ENCODE results near the gene UTP18. TPM values are rescaled to one million over a fixed set of nuclear protein-coding genes. Genes with fewer than 3 reads are reported as not detected.
"Not testable (repeated sequence)": the region's sequence is repeated elsewhere in the genome, so short reads cannot be mapped to it uniquely, and the experiment has no call there.

UTP18 gene
- total RNA-seq, 2 donors from 2014 or later, result 10.2 to 18.6 TPM

GRCh38 chr17:51312003-51312402 is 51.7 kb downstream of the UTP18 start:
- intact Hi-C loops (cut with DNase I); ATAC-seq; DNase-seq: not testable (repeated sequence)

GRCh38 chr17:51319186-51319585 is 58.8 kb downstream of the UTP18 start:
- DNase-seq, result no peak
- no peak for ATAC-seq
- intact Hi-C loops (cut with DNase I), result no loop called here

- ATAC-seq (no peak), DNase-seq (no peak)
- intact Hi-C loops (cut with DNase I), result no loop called here
Observed at GRCh38 chr17:51322390-51323029, 62.2 kb downstream of the UTP18 start.

- ATAC-seq, result no peak
- intact Hi-C loops (cut with DNase I), result no loop called here
- no peak for DNase-seq
Observed at GRCh38 chr17:51325471-51325870, 65.1 kb downstream of the UTP18 start.

GRCh38 chr17:51330861-51331503 is 70.6 kb downstream of the UTP18 start:
- DNase-seq; ATAC-seq; intact Hi-C loops (cut with DNase I): not testable (repeated sequence)

GRCh38 chr17:51335006-51335590 is 74.8 kb downstream of the UTP18 start:
- ATAC-seq, result no peak

GRCh38 chr17:51335883-51336822 is 75.8 kb downstream of the UTP18 start:
- DNase-seq (no peak), ATAC-seq (no peak)
- intact Hi-C loops (cut with DNase I), result no loop called here

More at GRCh38 chr17:51335006-51335590, 74.8 kb downstream of the UTP18 start:
- intact Hi-C loops (cut with DNase I), result no loop called here
- DNase-seq, result no peak

- intact Hi-C loops (cut with DNase I), result no loop called here
- ATAC-seq, result no peak
Observed at GRCh38 chr17:51341457-51341856, 81.1 kb downstream of the UTP18 start.

GRCh38 chr17:51342257-51342656 is 81.9 kb downstream of the UTP18 start:
- ATAC-seq (no peak), DNase-seq (no peak)
- intact Hi-C loops (cut with DNase I), result no loop called here

More at GRCh38 chr17:51341457-51341856, 81.1 kb downstream of the UTP18 start:
- DNase-seq, result no peak

- intact Hi-C loops (cut with DNase I), result no loop called here
- no peak for ATAC-seq
Observed at GRCh38 chr17:51344532-51344931, 84.2 kb downstream of the UTP18 start.

GRCh38 chr17:51346218-51346982 is 86.1 kb downstream of the UTP18 start:
- intact Hi-C loops (cut with DNase I), result no loop called here
- no peak for ATAC-seq

More at GRCh38 chr17:51344532-51344931, 84.2 kb downstream of the UTP18 start:
- DNase-seq, result no peak

More at GRCh38 chr17:51346218-51346982, 86.1 kb downstream of the UTP18 start:
- DNase-seq, result no peak

Other genes with a start within 250 kb of the UTP18 start
- 10 to 100 TPM; 47.9 to 67.2 TPM for gene SPAG9, start 139.7 kb upstream of the UTP18 start, total RNA-seq
- gene NME1, start 107.0 kb upstream of the UTP18 start, total RNA-seq, result 10 to 100 TPM; 37.8 to 63.8 TPM
- gene NME2, start 94.1 kb upstream of the UTP18 start, total RNA-seq, result 100 to 1,000 TPM; 350 to 359 TPM
- gene MBTD1, start 497 bp upstream of the UTP18 start, total RNA-seq, result 1 to 10 TPM; 6.4 to 6.6 TPM